ENCODE measurements around the gene GEMIN7. TPM values are rescaled to one million over a fixed set of nuclear protein-coding genes. Genes with fewer than 3 reads are reported as not detected.

GEMIN7 gene
- total and polyA plus RNA-seq, 2 of the 4 experiments (the other 2 are of a cell fraction), result 27.2 to 53.0 TPM

DNA sequence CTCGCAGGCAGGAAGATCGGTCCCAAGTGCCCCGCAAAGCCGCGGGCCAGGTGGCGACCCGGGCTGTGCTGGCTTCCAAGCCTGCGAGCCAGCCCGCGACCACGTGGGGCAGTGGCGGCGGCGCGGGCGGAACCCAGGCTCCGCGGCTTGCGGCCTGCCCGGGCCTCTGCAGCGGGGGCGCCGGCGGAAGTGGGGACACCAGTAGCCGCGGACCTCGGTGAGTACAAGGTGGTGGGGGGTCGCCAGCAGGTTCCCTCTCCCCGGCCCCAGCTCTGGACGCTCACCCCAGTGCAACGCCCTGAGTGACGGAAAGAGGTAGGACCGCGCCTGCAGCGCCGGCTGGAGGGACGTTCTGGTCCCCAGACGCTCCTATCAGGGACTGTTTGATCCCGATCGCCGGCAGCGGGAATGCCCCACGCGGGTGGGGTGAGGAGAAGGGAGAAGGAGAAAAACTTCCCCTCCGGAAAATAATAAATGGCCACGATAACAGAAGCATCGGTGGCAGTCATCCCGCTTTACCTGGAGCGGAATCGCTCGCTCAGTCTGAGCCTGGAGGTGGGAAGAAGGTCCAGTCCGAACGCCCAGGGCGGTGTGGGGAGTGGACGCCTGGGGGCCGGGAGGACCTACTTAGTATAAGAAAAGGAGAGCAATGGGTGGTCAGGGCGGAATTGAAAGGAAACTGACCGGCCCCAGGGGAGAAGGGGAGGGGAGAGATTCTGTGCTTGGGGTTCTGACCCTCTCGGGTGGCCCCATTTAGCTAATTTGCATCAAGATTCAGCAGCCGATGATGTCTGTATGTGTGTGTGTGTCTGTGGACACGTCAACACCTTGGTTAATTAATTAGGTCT, at the start of gene GEMIN7 (continued):
- TF ChIP-seq ELK1 (IDR thresholded peaks at IDR 0.05; ENCODE audit: borderline replicate concordance, low read depth, low read length), result no peak
- TF ChIP-seq USF2 (IDR thresholded peaks at IDR 0.05; ENCODE audit: low read depth, low read length), result peak; percentile 90
